Esophagus muscularis mucosa (tissue), 4 donors: ENCODE results near the gene FANCD2.

Experiments used
- EP300 ChIP-seq: sonication (generic); formaldehyde crosslinking; IDR thresholded peaks from one replicate; pipeline ENCODE4 v1.6.1; 2017; ENCODE audit warnings: antibody characterized with exemption
- POLR2A ChIP-seq: fragments of 450-650 bp; IDR thresholded peaks from one replicate; pipeline ENCODE4 v1.6.1; 2017; ENCODE audit warnings: antibody characterized with exemption, moderate library complexity, mild to moderate bottlenecking, low read depth
- TF ChIP-seq, protein P1 (sequence below), 3 experiments: fragments of 200-600 bp in 2 of 3; fragments of 450-650 bp in 1 of 3; sonication (generic) in 2 of 3; IDR thresholded peaks; one replicate each; pipeline ENCODE4 v1.5.1; 2017 to 2019; ENCODE audit warnings: antibody characterized with exemption in 3 of 3, mild to moderate bottlenecking in 2 of 3, moderate library complexity in 1 of 3

- TF ChIP-seq POLR2A (no peak), EP300 (no peak)
- TF ChIP-seq, protein P1, sequence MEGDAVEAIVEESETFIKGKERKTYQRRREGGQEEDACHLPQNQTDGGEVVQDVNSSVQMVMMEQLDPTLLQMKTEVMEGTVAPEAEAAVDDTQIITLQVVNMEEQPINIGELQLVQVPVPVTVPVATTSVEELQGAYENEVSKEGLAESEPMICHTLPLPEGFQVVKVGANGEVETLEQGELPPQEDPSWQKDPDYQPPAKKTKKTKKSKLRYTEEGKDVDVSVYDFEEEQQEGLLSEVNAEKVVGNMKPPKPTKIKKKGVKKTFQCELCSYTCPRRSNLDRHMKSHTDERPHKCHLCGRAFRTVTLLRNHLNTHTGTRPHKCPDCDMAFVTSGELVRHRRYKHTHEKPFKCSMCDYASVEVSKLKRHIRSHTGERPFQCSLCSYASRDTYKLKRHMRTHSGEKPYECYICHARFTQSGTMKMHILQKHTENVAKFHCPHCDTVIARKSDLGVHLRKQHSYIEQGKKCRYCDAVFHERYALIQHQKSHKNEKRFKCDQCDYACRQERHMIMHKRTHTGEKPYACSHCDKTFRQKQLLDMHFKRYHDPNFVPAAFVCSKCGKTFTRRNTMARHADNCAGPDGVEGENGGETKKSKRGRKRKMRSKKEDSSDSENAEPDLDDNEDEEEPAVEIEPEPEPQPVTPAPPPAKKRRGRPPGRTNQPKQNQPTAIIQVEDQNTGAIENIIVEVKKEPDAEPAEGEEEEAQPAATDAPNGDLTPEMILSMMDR (IDR thresholded peaks at IDR 0.05) = no peak
These were observed 72.8 kb downstream of the FANCD2 start for GRCh38 chr3:10099041-10099440.
